Smooth muscle cell (in vitro differentiated cells): Measurements from ENCODE around the gene HPD. TPM values are rescaled to one million over a fixed set of nuclear protein-coding genes. Genes with fewer than 3 reads are reported as not detected.

Source experiments
- DNase-seq: peaks from one replicate; lab custom pipeline; 2025; ENCODE audit not compliant: unreplicated experiment; lab: John Stamatoyannopoulos, UW
- H2AFZ ChIP-seq: fragments of 200-600 bp; sonication (generic); 2 replicates; pipeline ENCODE4 v1.6.0; 2016; ENCODE audit warnings: antibody characterized with exemption, low read depth, mild to moderate bottlenecking
- H3F3A ChIP-seq: fragments of 200-600 bp; sonication (generic); 2 replicates; pipeline ENCODE4 v1.6.0; 2017; ENCODE audit warnings: antibody characterized with exemption, low read depth
- H3K27ac ChIP-seq: fragments of 200-600 bp; sonication (generic); 2 replicates; pipeline ENCODE4 v1.5.1; 2016; ENCODE audit warnings: low read depth, mild to moderate bottlenecking
- H3K27me3 ChIP-seq: fragments of 200-600 bp; sonication (generic); 2 replicates; pipeline ENCODE4 v1.6.1; 2016; ENCODE audit warnings: low read depth, mild to moderate bottlenecking
- H3K36me3 ChIP-seq: fragments of 200-600 bp; sonication (generic); 2 replicates; pipeline ENCODE4 v1.5.1; 2016; ENCODE audit warnings: low read depth
- H3K4me1 ChIP-seq: fragments of 200-600 bp; sonication (generic); 2 replicates; pipeline ENCODE4 v1.5.1; 2016; ENCODE audit warnings: low read depth
- H3K4me2 ChIP-seq: fragments of 200-600 bp; sonication (generic); 2 replicates; pipeline ENCODE4 v1.6.0; 2016; ENCODE audit warnings: mild to moderate bottlenecking
- H3K4me3 ChIP-seq: fragments of 200-600 bp; sonication (generic); 2 replicates; pipeline ENCODE4 v1.5.1; 2016; ENCODE audit warnings: mild to moderate bottlenecking
- H3K79me2 ChIP-seq: fragments of 200-600 bp; sonication (generic); 2 replicates; pipeline ENCODE4 v1.6.0; 2016; ENCODE audit warnings: low read depth, mild to moderate bottlenecking
- H3K9ac ChIP-seq: fragments of 200-600 bp; sonication (generic); 2 replicates; pipeline ENCODE4 v1.6.0; 2016; ENCODE audit warnings: low read depth
- H3K9me3 ChIP-seq: fragments of 200-600 bp; sonication (generic); replicated peaks from 2 replicates; pipeline ENCODE4 v1.5.1; 2016; ENCODE audit warnings: low read depth
- H4K20me1 ChIP-seq: fragments of 200-600 bp; sonication (generic); 2 replicates; pipeline ENCODE4 v1.6.0; 2016; ENCODE audit warnings: low read depth
- CTCF ChIP-seq: fragments of 200-600 bp; sonication (generic); IDR thresholded peaks from 2 replicates; pipeline ENCODE4 v1.5.1; 2017; ENCODE audit warnings: borderline replicate concordance, mild to moderate bottlenecking, antibody characterized with exemption; ENCODE audit not compliant: insufficient read depth, poor library complexity, severe bottlenecking
- WGBS: methylation state at CpG from one replicate; pipeline ENCODE4 v1.1.7; 2016; ENCODE audit warnings: low lambda C conversion rate; 5-methylcytosine and 5-hydroxymethylcytosine counted together
- polyA plus RNA-seq: library from polyadenylated mRNA; unstranded; fragments of >200 nt; fragmentation: Nextera tagmentation; extraction: Ambion mirVana; gene quantifications from 2 replicates; pipeline ENCODE4 v1.2.1, GENCODE V29; 2016
- total RNA-seq: library from RNA; depleted of rRNA; stranded (reverse); fragments of >200 nt; gene quantifications from 2 replicates; pipeline ENCODE4 v1.2.3, GENCODE V29; 2014

HPD gene
- total and polyA plus RNA-seq, 2 experiments from 2014 or later: not detected

- no peak overlapping the region for H3K4me3 ChIP-seq
- H3K9ac ChIP-seq: no peak overlapping the region
- no peak for TF ChIP-seq CTCF
- H3K9me3 ChIP-seq: no peaks in the 10 kb centered on the region
- no peaks in the 10 kb centered on the region for H3K36me3 ChIP-seq
- no peak for DNase-seq
- peaks cover 11% of the 10 kb centered on the region for H3F3A ChIP-seq
- no peak overlapping the region for H3K27ac ChIP-seq
- peaks cover 28% of the 10 kb centered on the region for H3K4me1 ChIP-seq
- WGBS: 93% methylated on average over 30 of the region's 33 CpGs
- H3K4me2 ChIP-seq: no peak overlapping the region
- H2AFZ ChIP-seq: no peak overlapping the region
- peaks cover 84% of the 10 kb centered on the region for H3K79me2 ChIP-seq
- H4K20me1 ChIP-seq: peaks cover 84% of the 10 kb centered on the region
- H3K27me3 ChIP-seq: no peaks in the 10 kb centered on the region
These were observed 48.3 kb downstream of the HPD start for GRCh38 chr12:121810234-121810817.

- 98% methylated on average over 27 of the region's 27 CpGs for WGBS
- no peaks in the 10 kb centered on the region for H3K27me3 ChIP-seq
- peaks cover 11% of the 10 kb centered on the region for H3F3A ChIP-seq
- no peak overlapping the region for H2AFZ ChIP-seq
- no peak for TF ChIP-seq CTCF
- peaks cover 84% of the 10 kb centered on the region for H3K79me2 ChIP-seq
- peaks cover 29% of the 10 kb centered on the region for H3K4me1 ChIP-seq
- DNase-seq: no peak
- peaks cover 79% of the 10 kb centered on the region for H4K20me1 ChIP-seq
- H3K4me2 ChIP-seq: no peak overlapping the region
- H3K36me3 ChIP-seq: no peaks in the 10 kb centered on the region
- no peak overlapping the region for H3K27ac ChIP-seq
- no peaks in the 10 kb centered on the region for H3K9me3 ChIP-seq
- no peak overlapping the region for H3K4me3 ChIP-seq
- no peak overlapping the region for H3K9ac ChIP-seq
These were observed 48.9 kb downstream of the HPD start for GRCh38 chr12:121809712-121810116.

GRCh38 chr12:121808623-121809022 is 50.0 kb downstream of the HPD start:
- Histone ChIP-seq H3K9ac (no peak overlapping the region), H4K20me1 (peaks cover 71% of the 10 kb centered on the region), H2AFZ (no peak overlapping the region), H3K79me2 (peaks cover 82% of the 10 kb centered on the region), H3K4me1 (peaks cover 29% of the 10 kb centered on the region), H3K4me2 (no peak overlapping the region), H3K27ac (no peak overlapping the region), H3K9me3 (no peaks in the 10 kb centered on the region), H3K36me3 (no peaks in the 10 kb centered on the region), H3F3A (peaks cover 11% of the 10 kb centered on the region), H3K4me3 (no peak overlapping the region), H3K27me3 (no peaks in the 10 kb centered on the region)
- no peak for TF ChIP-seq CTCF
- WGBS: over 99% methylated on average over 8 of the region's 8 CpGs
- DNase-seq: no peak

GRCh38 chr12:121807642-121808347 is 50.9 kb downstream of the HPD start:
- H3K27ac ChIP-seq: no peak overlapping the region
- peaks cover 26% of the 10 kb centered on the region for H3K4me1 ChIP-seq
- peaks cover 63% of the 10 kb centered on the region for H4K20me1 ChIP-seq
- no peaks in the 10 kb centered on the region for H3K9me3 ChIP-seq
- TF ChIP-seq CTCF: no peak
- H3K79me2 ChIP-seq: peaks cover 74% of the 10 kb centered on the region
- no peak for DNase-seq
- H3K9ac ChIP-seq: no peak overlapping the region
- H3K4me2 ChIP-seq: no peak overlapping the region
- no peaks in the 10 kb centered on the region for H3K36me3 ChIP-seq
- no peaks in the 10 kb centered on the region for H3K27me3 ChIP-seq
- no peak overlapping the region for H2AFZ ChIP-seq
- peaks cover 18% of the 10 kb centered on the region for H3F3A ChIP-seq
- no peak overlapping the region for H3K4me3 ChIP-seq
- 90% methylated on average over 14 of the region's 14 CpGs for WGBS
